LNCaP clone FGC (cell line): Measurements from ENCODE around the gene RNASE9.

ENCODE experiments used
- DNase-seq: peaks from one replicate; pipeline ENCODE4 v3.0.0-alpha.2; 2011; ENCODE audit warnings: low read depth
- H3K4me3 ChIP-seq: 2 replicates; pipeline ENCODE4 v1.5.1; 2011; ENCODE audit warnings: mild to moderate bottlenecking, low read depth, low read length, control low read depth
- CTCF ChIP-seq: IDR thresholded peaks from 2 replicates; pipeline ENCODE4 v1.5.1; 2012; ENCODE audit warnings: mild to moderate bottlenecking; ENCODE audit not compliant: control insufficient read depth, insufficient read depth; ENCODE audit errors: extremely low read depth

RNASE9 gene

DNA sequence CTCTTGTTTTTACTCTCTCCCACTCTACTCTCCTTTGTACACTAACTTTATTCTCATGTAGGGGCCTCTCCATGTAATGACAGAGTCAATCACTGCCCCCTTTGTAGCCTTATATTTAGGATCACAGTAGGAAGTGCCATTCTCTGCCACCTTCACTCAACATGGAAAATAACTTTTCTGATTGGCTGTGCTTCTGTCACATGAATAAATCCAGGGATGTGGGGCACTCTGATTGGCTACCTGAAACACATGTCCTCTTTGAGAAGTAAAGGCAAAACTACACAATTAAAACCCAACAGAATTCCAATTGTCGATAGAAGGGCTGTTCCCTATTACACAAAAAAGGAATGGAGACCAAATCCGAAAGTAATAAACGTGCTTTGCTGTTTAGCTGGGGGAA is at the start of gene RNASE9:
RNASE9 (minus strand) TSS at position 87 of the 400 bp plus-strand sequence.
- H3K4me3 ChIP-seq: no peak within 1 kb of the TSS
- TF ChIP-seq CTCF: no peak
- no peak for DNase-seq

DNA sequence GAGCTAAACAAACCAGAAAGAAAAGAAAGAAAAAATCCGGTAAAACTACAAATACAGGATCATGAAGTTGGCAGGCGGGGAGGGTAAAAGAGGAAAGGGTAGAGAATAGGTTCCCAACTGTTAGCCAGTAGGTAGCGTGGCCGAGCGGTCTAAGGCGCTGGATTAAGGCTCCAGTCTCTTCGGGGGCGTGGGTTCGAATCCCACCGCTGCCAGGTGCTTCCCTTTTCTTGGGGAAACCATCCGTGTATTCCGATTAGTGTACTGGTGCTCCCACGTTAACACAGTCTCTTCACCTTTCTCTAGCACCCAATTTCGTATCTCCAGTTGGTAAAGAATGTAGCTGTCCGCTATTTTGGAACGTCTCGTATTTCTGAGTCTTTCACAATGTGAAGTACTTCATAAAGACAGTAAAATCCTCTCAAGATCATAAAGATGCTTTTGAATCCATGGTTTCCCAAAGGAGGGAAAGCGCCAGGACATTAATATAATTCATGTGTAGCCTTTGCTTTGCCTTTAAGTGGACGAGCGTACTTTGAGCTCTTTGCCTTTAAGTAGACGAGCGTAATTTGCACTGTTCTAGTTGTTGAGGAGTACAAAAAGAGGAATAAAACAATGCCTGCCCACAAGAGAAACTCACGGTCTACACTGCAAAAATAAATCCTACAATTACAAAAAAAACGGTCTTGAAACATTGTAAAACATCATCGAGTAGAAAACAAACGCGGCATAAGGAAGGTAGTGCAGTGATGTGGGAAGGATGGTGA is 49.3 kb upstream of the RNASE9 start:
- DNase-seq: no peak
- no peak for TF ChIP-seq CTCF
- peak overlapping the region; percentile 78 for H3K4me3 ChIP-seq

DNA sequence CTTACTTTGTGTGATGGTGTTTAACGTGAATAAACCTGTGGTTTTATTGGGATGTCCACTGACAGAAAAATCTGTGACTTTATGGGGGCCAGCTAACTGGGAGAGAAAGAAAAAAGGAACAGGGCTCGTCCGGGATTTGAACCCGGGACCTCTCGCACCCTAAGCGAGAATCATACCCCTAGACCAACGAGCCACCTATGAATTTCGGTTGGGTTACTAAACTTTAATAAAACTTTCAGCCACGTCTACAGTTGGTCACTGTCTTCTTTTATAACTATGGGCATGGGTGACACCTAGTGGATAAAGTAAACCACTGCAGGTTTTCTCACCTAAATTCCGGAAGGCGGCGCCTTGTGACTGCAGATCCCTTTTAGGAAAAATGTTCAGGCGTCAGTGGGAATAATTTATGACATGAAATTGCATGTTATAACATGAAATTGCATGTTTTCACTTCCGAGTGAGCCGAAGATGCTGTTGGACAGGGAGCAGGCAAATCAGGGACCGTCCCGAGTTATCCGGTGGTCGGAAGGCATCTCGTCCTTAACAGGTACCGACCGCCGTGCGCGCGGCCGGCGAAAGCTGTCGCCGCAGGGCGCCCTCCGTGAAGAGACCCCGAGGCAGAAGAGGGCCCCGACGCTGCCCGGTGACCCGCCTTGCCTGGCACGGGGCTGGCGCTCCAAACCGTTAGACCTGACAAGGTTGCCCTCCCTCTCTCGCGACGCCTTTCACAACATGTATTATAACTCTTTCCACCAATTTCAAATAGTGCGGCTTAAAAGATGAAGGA is 48.6 kb upstream of the RNASE9 start:
- DNase-seq: peak; percentile 76
- H3K4me3 ChIP-seq: peak overlapping the region; percentile 78
- TF ChIP-seq CTCF: peak; percentile 92

- DNase-seq: no peak
- TF ChIP-seq CTCF: no peak
- 0 out of 2 replicates have a peak overlapping the region, but pooled peaks have one; percentile 0 for H3K4me3 ChIP-seq
These were observed 47.7 kb upstream of the RNASE9 start for GRCh38 chr14:20608383-20609110.

DNA sequence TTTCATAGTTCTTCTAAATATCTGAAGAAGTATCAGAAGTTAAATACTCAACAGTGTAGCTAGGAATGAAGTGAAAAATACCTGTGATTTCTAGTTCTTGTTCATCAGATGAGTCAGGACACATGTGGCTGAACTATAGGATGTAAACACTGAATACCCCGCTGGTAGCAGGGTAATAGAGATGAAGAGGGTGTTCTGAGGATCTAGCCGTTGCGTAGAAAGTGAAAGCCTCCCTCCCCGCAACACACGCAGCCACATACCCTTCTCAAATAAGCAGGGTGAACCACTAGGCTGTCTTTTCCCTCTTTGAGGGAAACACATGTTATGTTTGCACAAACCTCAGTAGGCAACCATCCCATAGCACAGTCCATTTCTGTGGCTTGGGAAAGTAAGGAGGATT is 46.8 kb upstream of the RNASE9 start:
- no peak for TF ChIP-seq CTCF

GRCh38 chr14:20606902-20607242 is 46.0 kb upstream of the RNASE9 start:
- TF ChIP-seq CTCF: no peak
- H3K4me3 ChIP-seq: no peak overlapping the region

More for the DNA sequence above, 46.8 kb upstream of the RNASE9 start:
- no peak for DNase-seq
- H3K4me3 ChIP-seq: no peak overlapping the region

More at GRCh38 chr14:20606902-20607242, 46.0 kb upstream of the RNASE9 start:
- DNase-seq: no peak
